ENCODE measurements around the gene TMEM134. TPM values are rescaled to one million over a fixed set of nuclear protein-coding genes. Genes with fewer than 3 reads are reported as not detected.

TMEM134 gene
- total and polyA plus RNA-seq, 9 of the 15 experiments (the other 6 are each of a cell fraction or from before 2014, with no cell fraction given): 0.63 to 48.4 (median 10.7) TPM

DNA sequence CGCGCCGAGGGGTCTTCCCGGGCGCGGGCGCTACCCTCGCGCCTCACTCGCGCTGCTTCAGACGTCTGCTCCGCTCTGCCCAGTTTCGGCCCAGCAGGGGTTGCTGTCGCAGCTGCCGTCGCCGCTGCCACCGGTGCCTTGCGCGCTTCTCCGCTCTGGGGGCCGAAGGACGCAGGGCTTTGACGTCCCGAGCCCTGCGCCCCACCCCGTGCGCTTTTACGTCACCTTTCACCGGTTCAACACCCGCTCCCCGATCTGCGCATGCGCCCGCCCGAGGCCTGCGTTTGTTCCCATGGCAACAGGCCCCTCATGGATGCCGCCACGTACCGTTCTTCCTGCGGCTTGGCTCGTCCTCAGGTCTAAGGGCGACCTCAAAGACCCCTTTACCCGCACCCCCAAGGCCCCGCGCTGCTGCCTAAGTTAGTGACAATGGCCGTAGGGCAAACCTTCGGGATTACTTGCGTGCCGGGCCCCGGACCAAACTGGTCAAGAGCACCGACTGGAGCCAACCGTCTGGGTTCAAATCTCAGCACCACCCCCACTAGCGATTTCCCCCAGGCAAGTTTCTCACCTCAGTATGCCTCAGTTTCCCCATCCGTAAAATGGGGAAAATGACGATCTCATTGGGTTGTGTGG, 39.6 kb upstream of the TMEM134 start (continued):
- TF ChIP-seq, protein P1, sequence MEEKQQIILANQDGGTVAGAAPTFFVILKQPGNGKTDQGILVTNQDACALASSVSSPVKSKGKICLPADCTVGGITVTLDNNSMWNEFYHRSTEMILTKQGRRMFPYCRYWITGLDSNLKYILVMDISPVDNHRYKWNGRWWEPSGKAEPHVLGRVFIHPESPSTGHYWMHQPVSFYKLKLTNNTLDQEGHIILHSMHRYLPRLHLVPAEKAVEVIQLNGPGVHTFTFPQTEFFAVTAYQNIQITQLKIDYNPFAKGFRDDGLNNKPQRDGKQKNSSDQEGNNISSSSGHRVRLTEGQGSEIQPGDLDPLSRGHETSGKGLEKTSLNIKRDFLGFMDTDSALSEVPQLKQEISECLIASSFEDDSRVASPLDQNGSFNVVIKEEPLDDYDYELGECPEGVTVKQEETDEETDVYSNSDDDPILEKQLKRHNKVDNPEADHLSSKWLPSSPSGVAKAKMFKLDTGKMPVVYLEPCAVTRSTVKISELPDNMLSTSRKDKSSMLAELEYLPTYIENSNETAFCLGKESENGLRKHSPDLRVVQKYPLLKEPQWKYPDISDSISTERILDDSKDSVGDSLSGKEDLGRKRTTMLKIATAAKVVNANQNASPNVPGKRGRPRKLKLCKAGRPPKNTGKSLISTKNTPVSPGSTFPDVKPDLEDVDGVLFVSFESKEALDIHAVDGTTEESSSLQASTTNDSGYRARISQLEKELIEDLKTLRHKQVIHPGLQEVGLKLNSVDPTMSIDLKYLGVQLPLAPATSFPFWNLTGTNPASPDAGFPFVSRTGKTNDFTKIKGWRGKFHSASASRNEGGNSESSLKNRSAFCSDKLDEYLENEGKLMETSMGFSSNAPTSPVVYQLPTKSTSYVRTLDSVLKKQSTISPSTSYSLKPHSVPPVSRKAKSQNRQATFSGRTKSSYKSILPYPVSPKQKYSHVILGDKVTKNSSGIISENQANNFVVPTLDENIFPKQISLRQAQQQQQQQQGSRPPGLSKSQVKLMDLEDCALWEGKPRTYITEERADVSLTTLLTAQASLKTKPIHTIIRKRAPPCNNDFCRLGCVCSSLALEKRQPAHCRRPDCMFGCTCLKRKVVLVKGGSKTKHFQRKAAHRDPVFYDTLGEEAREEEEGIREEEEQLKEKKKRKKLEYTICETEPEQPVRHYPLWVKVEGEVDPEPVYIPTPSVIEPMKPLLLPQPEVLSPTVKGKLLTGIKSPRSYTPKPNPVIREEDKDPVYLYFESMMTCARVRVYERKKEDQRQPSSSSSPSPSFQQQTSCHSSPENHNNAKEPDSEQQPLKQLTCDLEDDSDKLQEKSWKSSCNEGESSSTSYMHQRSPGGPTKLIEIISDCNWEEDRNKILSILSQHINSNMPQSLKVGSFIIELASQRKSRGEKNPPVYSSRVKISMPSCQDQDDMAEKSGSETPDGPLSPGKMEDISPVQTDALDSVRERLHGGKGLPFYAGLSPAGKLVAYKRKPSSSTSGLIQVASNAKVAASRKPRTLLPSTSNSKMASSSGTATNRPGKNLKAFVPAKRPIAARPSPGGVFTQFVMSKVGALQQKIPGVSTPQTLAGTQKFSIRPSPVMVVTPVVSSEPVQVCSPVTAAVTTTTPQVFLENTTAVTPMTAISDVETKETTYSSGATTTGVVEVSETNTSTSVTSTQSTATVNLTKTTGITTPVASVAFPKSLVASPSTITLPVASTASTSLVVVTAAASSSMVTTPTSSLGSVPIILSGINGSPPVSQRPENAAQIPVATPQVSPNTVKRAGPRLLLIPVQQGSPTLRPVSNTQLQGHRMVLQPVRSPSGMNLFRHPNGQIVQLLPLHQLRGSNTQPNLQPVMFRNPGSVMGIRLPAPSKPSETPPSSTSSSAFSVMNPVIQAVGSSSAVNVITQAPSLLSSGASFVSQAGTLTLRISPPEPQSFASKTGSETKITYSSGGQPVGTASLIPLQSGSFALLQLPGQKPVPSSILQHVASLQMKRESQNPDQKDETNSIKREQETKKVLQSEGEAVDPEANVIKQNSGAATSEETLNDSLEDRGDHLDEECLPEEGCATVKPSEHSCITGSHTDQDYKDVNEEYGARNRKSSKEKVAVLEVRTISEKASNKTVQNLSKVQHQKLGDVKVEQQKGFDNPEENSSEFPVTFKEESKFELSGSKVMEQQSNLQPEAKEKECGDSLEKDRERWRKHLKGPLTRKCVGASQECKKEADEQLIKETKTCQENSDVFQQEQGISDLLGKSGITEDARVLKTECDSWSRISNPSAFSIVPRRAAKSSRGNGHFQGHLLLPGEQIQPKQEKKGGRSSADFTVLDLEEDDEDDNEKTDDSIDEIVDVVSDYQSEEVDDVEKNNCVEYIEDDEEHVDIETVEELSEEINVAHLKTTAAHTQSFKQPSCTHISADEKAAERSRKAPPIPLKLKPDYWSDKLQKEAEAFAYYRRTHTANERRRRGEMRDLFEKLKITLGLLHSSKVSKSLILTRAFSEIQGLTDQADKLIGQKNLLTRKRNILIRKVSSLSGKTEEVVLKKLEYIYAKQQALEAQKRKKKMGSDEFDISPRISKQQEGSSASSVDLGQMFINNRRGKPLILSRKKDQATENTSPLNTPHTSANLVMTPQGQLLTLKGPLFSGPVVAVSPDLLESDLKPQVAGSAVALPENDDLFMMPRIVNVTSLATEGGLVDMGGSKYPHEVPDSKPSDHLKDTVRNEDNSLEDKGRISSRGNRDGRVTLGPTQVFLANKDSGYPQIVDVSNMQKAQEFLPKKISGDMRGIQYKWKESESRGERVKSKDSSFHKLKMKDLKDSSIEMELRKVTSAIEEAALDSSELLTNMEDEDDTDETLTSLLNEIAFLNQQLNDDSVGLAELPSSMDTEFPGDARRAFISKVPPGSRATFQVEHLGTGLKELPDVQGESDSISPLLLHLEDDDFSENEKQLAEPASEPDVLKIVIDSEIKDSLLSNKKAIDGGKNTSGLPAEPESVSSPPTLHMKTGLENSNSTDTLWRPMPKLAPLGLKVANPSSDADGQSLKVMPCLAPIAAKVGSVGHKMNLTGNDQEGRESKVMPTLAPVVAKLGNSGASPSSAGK (IDR thresholded peaks at IDR 0.05): no peak
- TF ChIP-seq RHOXF2B (CRISPR knock-in tag; conservative IDR thresholded peaks at IDR 0.05) (no peak), TCF15 (CRISPR knock-in tag; IDR thresholded peaks at IDR 0.05) (no peak), ZNF778 (CRISPR knock-in tag; IDR thresholded peaks at IDR 0.05) (no peak), SAP30 (IDR thresholded peaks at IDR 0.05; ENCODE audit: borderline replicate concordance, insufficient read depth, low read depth, low read length, poor library complexity, severe bottlenecking) (peak; percentile 77), RB1 (IDR thresholded peaks at IDR 0.05; ENCODE audit: low read depth) (peak; percentile 91), ZNF124 (CRISPR knock-in tag; IDR thresholded peaks at IDR 0.05) (no peak), BDP1 (IDR thresholded peaks at IDR 0.05; ENCODE audit: insufficient read depth, insufficient read length) (no peak), CBX3 (IDR thresholded peaks at IDR 0.05; ENCODE audit: borderline replicate concordance in 1 of 2, low read length in 2 of 2) (no peak), PHF20 (IDR thresholded peaks at IDR 0.05; ENCODE audit: partially characterized antibody) (peak; percentile 91), GTF3C2 (IDR thresholded peaks at IDR 0.05; ENCODE audit: borderline replicate concordance, extremely low read depth, insufficient read length) (no peak), KLF16 (IDR thresholded peaks at IDR 0.05) (no peak), GABPB1 (CRISPR knock-in tag; IDR thresholded peaks at IDR 0.05) (peak; percentile 81)

Data from K562 (cell line).